Measurements from ENCODE around the gene MAD2L1.

Gene MAD2L1

GRCh38 chr4:120052856-120053255, 13.8 kb downstream of the MAD2L1 start:
- TF ChIP-seq, protein P1, sequence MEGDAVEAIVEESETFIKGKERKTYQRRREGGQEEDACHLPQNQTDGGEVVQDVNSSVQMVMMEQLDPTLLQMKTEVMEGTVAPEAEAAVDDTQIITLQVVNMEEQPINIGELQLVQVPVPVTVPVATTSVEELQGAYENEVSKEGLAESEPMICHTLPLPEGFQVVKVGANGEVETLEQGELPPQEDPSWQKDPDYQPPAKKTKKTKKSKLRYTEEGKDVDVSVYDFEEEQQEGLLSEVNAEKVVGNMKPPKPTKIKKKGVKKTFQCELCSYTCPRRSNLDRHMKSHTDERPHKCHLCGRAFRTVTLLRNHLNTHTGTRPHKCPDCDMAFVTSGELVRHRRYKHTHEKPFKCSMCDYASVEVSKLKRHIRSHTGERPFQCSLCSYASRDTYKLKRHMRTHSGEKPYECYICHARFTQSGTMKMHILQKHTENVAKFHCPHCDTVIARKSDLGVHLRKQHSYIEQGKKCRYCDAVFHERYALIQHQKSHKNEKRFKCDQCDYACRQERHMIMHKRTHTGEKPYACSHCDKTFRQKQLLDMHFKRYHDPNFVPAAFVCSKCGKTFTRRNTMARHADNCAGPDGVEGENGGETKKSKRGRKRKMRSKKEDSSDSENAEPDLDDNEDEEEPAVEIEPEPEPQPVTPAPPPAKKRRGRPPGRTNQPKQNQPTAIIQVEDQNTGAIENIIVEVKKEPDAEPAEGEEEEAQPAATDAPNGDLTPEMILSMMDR (conservative IDR thresholded peaks at IDR 0.05; ENCODE audit: control insufficient read depth, insufficient read depth, low read depth, low read length) = no peak
- peak; percentile 98 for DNase-seq (ENCODE audit: low read depth)
- H3K4me3 ChIP-seq (ENCODE audit: control insufficient read depth, low read depth, low read length) = no peak overlapping the region

DNA sequence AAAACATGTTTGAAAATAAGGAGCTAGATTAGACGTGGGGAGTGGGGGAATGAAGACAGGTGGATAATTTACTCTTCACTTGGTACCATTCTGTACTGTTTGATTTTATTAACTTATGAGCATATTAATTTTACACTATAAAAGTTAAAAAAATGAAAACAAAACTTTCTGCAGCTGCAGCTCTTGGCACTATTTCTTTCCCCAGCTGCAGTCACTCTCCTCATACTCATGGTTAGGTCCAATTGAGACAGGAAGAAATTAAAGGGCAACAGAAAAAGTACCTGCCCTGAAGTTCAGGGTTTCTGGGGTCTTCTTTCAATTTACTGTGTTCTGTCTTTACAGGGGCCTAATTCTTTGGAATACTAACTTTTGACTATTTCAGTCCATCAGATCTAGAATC, 15.4 kb downstream of the MAD2L1 start:
- TF ChIP-seq, protein P1 (conservative IDR thresholded peaks at IDR 0.05; ENCODE audit: control insufficient read depth, insufficient read depth, low read depth, low read length) = no peak
- DNase-seq (ENCODE audit: low read depth) = no peak

GRCh38 chr4:120049732-120050494, 16.7 kb downstream of the MAD2L1 start:
- TF ChIP-seq, protein P1 (conservative IDR thresholded peaks at IDR 0.05; ENCODE audit: control insufficient read depth, insufficient read depth, low read depth, low read length) = peak; percentile 90
- peak overlapping the region; percentile 55 for H3K4me3 ChIP-seq (ENCODE audit: control insufficient read depth, low read depth, low read length)
- DNase-seq (ENCODE audit: low read depth) = peak; percentile 82

More for the DNA sequence above, 15.4 kb downstream of the MAD2L1 start:
- no peak overlapping the region for H3K4me3 ChIP-seq (ENCODE audit: control insufficient read depth, low read depth, low read length)

DNA sequence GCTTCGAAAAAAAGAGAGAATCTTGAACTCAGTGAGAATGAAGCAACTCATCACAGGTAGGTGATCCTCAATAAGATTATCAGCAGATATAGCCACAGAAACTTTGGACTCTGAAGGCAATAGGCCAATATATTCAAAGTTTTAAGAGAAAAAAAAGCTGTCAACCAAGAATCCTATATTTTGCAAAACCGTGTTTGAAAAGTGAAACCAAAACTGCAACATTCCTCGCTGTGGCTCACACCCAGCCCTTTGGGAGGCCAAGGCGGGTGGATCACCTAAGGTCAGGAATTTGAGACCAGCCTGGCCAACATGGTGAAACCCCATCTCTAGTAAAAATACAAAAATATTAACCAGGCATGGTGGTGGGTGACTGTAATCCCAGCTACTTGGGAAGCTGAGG, 22.8 kb downstream of the MAD2L1 start:
- no peak for DNase-seq (ENCODE audit: low read depth)
- TF ChIP-seq, protein P1 (conservative IDR thresholded peaks at IDR 0.05; ENCODE audit: control insufficient read depth, insufficient read depth, low read depth, low read length) = no peak
- no peak overlapping the region for H3K4me3 ChIP-seq (ENCODE audit: control insufficient read depth, low read depth, low read length)

DNA sequence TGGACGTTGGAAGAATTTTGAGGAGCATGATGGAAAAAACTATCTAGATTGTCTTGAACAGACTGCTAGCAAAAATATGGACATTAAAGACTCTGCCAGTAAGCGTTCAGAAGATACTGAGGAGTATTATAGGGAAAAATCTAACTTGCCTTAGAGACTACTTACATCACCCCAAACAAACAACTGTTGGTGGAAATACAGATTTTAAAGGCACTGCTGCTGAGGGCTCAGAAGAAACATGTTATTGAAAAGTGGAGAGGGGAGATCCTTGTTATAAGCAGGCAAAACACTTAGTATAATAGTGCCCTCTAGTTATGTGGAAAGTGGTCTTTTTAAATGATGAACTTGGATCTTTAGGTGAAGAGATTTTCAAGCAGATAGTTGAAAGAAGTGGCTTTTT, 29.2 kb downstream of the MAD2L1 start:
- TF ChIP-seq, protein P1 (conservative IDR thresholded peaks at IDR 0.05; ENCODE audit: control insufficient read depth, insufficient read depth, low read depth, low read length) = no peak
- DNase-seq (ENCODE audit: low read depth) = no peak
- H3K4me3 ChIP-seq (ENCODE audit: control insufficient read depth, low read depth, low read length) = no peak overlapping the region

DNA sequence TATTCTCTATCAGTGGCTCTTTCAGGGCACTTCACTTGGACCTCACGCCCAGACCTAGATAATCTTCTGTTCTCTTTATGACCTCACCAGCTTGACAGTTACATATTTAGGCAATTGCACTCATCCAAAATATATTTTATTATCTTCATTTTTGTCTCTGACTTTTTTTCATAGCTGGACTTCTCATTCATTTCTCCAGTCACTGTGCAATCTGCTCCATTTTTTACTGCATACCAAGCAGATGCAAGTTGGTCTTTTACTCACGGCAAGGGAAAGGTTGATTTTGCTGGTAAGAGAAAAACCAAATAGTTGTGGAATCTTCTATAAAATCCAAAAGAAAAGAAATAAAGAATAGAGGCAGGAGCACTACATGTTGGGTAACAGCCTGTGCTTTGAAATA, 31.7 kb downstream of the MAD2L1 start:
- TF ChIP-seq, protein P1 (conservative IDR thresholded peaks at IDR 0.05; ENCODE audit: control insufficient read depth, insufficient read depth, low read depth, low read length) = no peak
- no peak overlapping the region for H3K4me3 ChIP-seq (ENCODE audit: control insufficient read depth, low read depth, low read length)
- no peak for DNase-seq (ENCODE audit: low read depth)
